ENCODE measurements around the gene RXRA. TPM values are rescaled to one million over a fixed set of nuclear protein-coding genes. Genes with fewer than 3 reads are reported as not detected.
A peak's percentile ranks its signal among the peaks of the same experiment; 100 is the strongest.

RXRA gene
- total and polyA plus RNA-seq, 2 of the 13 experiments (the other 11 are each of a cell fraction or from before 2014, with no cell fraction given) = 18.9 to 29.2 TPM

DNA sequence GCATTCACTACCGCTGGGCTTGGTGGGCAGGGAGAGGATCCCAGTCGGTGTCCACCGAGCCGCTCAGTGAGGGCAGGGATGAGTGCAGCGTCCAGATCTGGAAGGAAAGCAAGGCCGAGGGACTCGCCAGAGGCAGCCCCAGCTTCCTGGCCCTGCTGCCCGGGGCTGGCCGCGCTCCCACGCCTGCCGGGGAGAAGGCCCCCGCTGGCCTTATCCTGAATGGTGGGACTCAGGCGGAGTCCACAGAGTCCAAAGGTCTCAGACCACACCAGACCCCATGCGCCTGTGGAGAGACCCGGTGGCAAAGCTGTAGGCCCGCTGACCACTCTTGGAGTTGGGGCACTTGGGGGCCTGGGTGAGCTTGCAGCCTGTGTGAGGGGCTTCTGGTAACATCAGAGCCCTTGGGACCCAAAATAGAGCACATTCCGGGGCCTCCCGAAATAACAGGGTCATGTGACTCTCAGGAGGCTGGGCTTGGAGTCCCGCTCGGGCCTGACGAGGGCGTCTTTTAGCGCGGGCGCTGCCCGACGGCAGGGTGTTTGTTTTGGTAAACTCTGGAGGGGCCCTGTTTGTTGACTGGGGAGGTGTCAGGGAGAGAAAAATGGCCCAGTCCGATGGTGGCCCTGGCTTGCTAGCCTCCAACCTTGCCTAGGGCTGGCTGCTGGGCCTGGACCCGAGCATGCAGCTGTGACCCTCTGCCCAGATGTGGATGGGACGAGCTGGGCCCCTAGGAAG, 2.8 kb downstream of the RXRA start (continued):
- no peak; the same call in 1 of the 2 replicates for TF ChIP-seq SAFB2 (CRISPR knock-in tag; IDR thresholded peaks at IDR 0.05; ENCODE audit: borderline replicate concordance, low read depth)
- peak; percentile 68 for TF ChIP-seq DMAP1 (CRISPR knock-in tag; IDR thresholded peaks at IDR 0.05)
- TF ChIP-seq ZNF737 (CRISPR knock-in tag; IDR thresholded peaks at IDR 0.05; ENCODE audit: borderline replicate concordance) = no peak
- peak; percentile 73; the same call in 1 of the 2 replicates for TF ChIP-seq ZNF572 (CRISPR knock-in tag; IDR thresholded peaks at IDR 0.05)
- no peak for TF ChIP-seq NFIB (CRISPR knock-in tag; IDR thresholded peaks at IDR 0.05; ENCODE audit: borderline replicate concordance)
- TF ChIP-seq ZMYM4 (CRISPR knock-in tag; IDR thresholded peaks at IDR 0.05) = no peak; the same call in 1 of the 2 replicates
- TF ChIP-seq ZNF232 (CRISPR knock-in tag; IDR thresholded peaks at IDR 0.05; ENCODE audit: borderline replicate concordance) = no peak; the same call in 1 of the 2 replicates
- peak; percentile 75 for TF ChIP-seq TEAD3 (CRISPR knock-in tag; optimal IDR thresholded peaks at IDR 0.05; ENCODE audit: borderline replicate concordance)
- no peak for TF ChIP-seq CBX5 (CRISPR knock-in tag; IDR thresholded peaks at IDR 0.05; ENCODE audit: borderline replicate concordance)
- no peak for TF ChIP-seq ZNF75D (CRISPR knock-in tag; IDR thresholded peaks at IDR 0.05; ENCODE audit: borderline replicate concordance)
- peak; percentile 79 for TF ChIP-seq SPEN (CRISPR knock-in tag; IDR thresholded peaks at IDR 0.05; ENCODE audit: low read depth)
- TF ChIP-seq SP140L (CRISPR knock-in tag; IDR thresholded peaks at IDR 0.05; ENCODE audit: borderline replicate concordance) = no peak
- peak; percentile 13; the same call in 1 of the 2 replicates for TF ChIP-seq GATAD2A (CRISPR knock-in tag; IDR thresholded peaks at IDR 0.05)
- TF ChIP-seq ZNF710 (CRISPR knock-in tag; IDR thresholded peaks at IDR 0.05; ENCODE audit: borderline replicate concordance) = no peak
- TF ChIP-seq PTBP1 (IDR thresholded peaks at IDR 0.05; ENCODE audit: low read depth, low read length, poor library complexity, severe bottlenecking) = no peak
- TF ChIP-seq HDAC2 (CRISPR knock-in tag; IDR thresholded peaks at IDR 0.05) = peak; percentile 53
- no peak for TF ChIP-seq TOE1 (CRISPR knock-in tag; IDR thresholded peaks at IDR 0.05)
- peak; percentile 16 for TF ChIP-seq RAD21 (CRISPR knock-in tag; IDR thresholded peaks at IDR 0.05)
- TF ChIP-seq E2F5 (CRISPR knock-in tag; conservative IDR thresholded peaks at IDR 0.05) = peak; percentile 26
- no peak; the same call in 1 of the 2 replicates for TF ChIP-seq ZNF503 (CRISPR knock-in tag; IDR thresholded peaks at IDR 0.05)
- TF ChIP-seq, protein P1, sequence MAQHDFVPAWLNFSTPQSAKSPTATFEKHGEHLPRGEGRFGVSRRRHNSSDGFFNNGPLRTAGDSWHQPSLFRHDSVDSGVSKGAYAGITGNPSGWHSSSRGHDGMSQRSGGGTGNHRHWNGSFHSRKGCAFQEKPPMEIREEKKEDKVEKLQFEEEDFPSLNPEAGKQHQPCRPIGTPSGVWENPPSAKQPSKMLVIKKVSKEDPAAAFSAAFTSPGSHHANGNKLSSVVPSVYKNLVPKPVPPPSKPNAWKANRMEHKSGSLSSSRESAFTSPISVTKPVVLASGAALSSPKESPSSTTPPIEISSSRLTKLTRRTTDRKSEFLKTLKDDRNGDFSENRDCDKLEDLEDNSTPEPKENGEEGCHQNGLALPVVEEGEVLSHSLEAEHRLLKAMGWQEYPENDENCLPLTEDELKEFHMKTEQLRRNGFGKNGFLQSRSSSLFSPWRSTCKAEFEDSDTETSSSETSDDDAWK (CRISPR knock-in tag; IDR thresholded peaks at IDR 0.05) = no peak
